Stimulated activated CD4-positive, alpha-beta T cell treated with anti-CD3 and anti-CD28 coated beads, TNF-alpha, amount 100 ng/mL, for 24 hours (primary cell): Measurements from ENCODE around the gene SERPINA7.
"Not testable (repeated sequence)": the region's sequence is repeated elsewhere in the genome, so short reads cannot be mapped to it uniquely, and the experiment has no call there.

ENCODE experiments used
- DNase-seq, 3 experiments: peaks; one replicate each; pipeline ENCODE4 v3.0.0-alpha.2; 2020; ENCODE audit warnings: low read depth in 3 of 3

SERPINA7 gene

GRCh38 chrX:106038625-106039024 is at the start of gene SERPINA7:
TSS of gene SERPINA7 (minus strand) at chrX:106038727. CDS start at chrX:106037058, 1,669 bp downstream.
- no peak for DNase-seq

- DNase-seq = no peak
Observed at GRCh38 chrX:106069048-106069447, 30.5 kb upstream of the SERPINA7 start.

- DNase-seq = no peak
Observed at GRCh38 chrX:106050054-106050453, 11.5 kb upstream of the SERPINA7 start.

GRCh38 chrX:106042296-106042695 is 3.8 kb upstream of the SERPINA7 start:
- no peak for DNase-seq

- DNase-seq = no peak
Observed at GRCh38 chrX:106040861-106041260, 2.3 kb upstream of the SERPINA7 start.

- DNase-seq = no peak
Observed at GRCh38 chrX:106039920-106040319, 1.4 kb upstream of the SERPINA7 start.

GRCh38 chrX:106037835-106038473 is 573 bp downstream of the SERPINA7 start:
- DNase-seq = no peak

- no peak for DNase-seq
Observed at GRCh38 chrX:106036716-106037115, 1.8 kb downstream of the SERPINA7 start.

- no peak for DNase-seq
Observed at GRCh38 chrX:106035064-106035463, 3.5 kb downstream of the SERPINA7 start.

- no peak for DNase-seq
Observed at GRCh38 chrX:106023947-106024346, 14.6 kb downstream of the SERPINA7 start.

- no peak for DNase-seq
Observed at GRCh38 chrX:106022238-106022637, 16.3 kb downstream of the SERPINA7 start.

GRCh38 chrX:106014119-106014775 is 24.3 kb downstream of the SERPINA7 start:
- DNase-seq = no peak

- no peak for DNase-seq
Observed at GRCh38 chrX:106009145-106009544, 29.4 kb downstream of the SERPINA7 start.

- no peak for DNase-seq
Observed at GRCh38 chrX:106007815-106008214, 30.7 kb downstream of the SERPINA7 start.

GRCh38 chrX:106005684-106006083 is 32.8 kb downstream of the SERPINA7 start:
- no peak for DNase-seq

- not testable (repeated sequence) for DNase-seq
Observed at GRCh38 chrX:106000609-106001008, 37.9 kb downstream of the SERPINA7 start.

- DNase-seq = no peak
Observed at GRCh38 chrX:106000203-106000602, 38.3 kb downstream of the SERPINA7 start.

- no peak for DNase-seq
Observed at GRCh38 chrX:105999294-105999693, 39.2 kb downstream of the SERPINA7 start.

GRCh38 chrX:105988487-105988886 is 50.0 kb downstream of the SERPINA7 start:
- DNase-seq = not testable (repeated sequence)
